ENCODE measurements around the gene EPHB2. TPM values are rescaled to one million over a fixed set of nuclear protein-coding genes. Genes with fewer than 3 reads are reported as not detected.

Gene EPHB2
- total and polyA plus RNA-seq, 12 donors = 0.15 to 5.0 (median 0.85) TPM

- no peak for TF ChIP-seq CTCF (IDR thresholded peaks at IDR 0.05)
- H3K4me1 ChIP-seq = no peaks in the 10 kb centered on the region
- intact Hi-C loops (cut with DNase I) = no loop called here
- ATAC-seq = no peak
- no peaks in the 10 kb centered on the region for H3K9me3 ChIP-seq
- H3K27ac ChIP-seq = no peak overlapping the region
- WGBS, 2 donors = 81 to 83% methylated on average over 13 of the region's 13 CpGs
- H3K36me3 ChIP-seq = no peaks in the 10 kb centered on the region
- DNase-seq = no peak
- H3K4me3 ChIP-seq = no peak overlapping the region
- peaks cover 0 to 32% (median 0%) of the 10 kb centered on the region in 7 donors for H3K27me3 ChIP-seq
These were observed 168.0 kb downstream of the EPHB2 start for GRCh38 chr1:22878626-22879025.

- H3K27ac ChIP-seq = no peak overlapping the region
- H3K36me3 ChIP-seq = no peaks in the 10 kb centered on the region
- 53 to 65% methylated on average over 3 of the region's 3 CpGs for WGBS, 2 donors
- DNase-seq (no peak), ATAC-seq (no peak)
- no peak overlapping the region for H3K4me3 ChIP-seq
- intact Hi-C loops (cut with DNase I) = no loop called here
- no peaks in the 10 kb centered on the region for H3K4me1 ChIP-seq
- no peak for TF ChIP-seq CTCF (IDR thresholded peaks at IDR 0.05)
- peaks cover 0 to 32% (median 0%) of the 10 kb centered on the region in 7 donors for H3K27me3 ChIP-seq
- no peaks in the 10 kb centered on the region for H3K9me3 ChIP-seq
These were observed 168.8 kb downstream of the EPHB2 start for GRCh38 chr1:22879445-22879844.

GRCh38 chr1:22880174-22880601 is 169.5 kb downstream of the EPHB2 start:
- ATAC-seq (no peak), DNase-seq (no peak)
- H3K4me1 ChIP-seq = peaks cover 0 to 3% (median 0%) of the 10 kb centered on the region in 9 donors
- no peaks in the 10 kb centered on the region for H3K9me3 ChIP-seq
- 44 to 63% methylated on average over 5 of the region's 5 CpGs for WGBS, 2 donors
- intact Hi-C loops (cut with DNase I) = loop anchor here in 1 of 10 donors (10.0 kb wide), 1 partner anchor 65 kb away; no protein-coding TSS in a partner anchor
- H3K27me3 ChIP-seq = peaks cover 0 to 32% (median 0%) of the 10 kb centered on the region in 7 donors
- no peaks in the 10 kb centered on the region for H3K36me3 ChIP-seq
- TF ChIP-seq CTCF (IDR thresholded peaks at IDR 0.05) = no peak
- no peak overlapping the region for H3K27ac ChIP-seq
- no peak overlapping the region for H3K4me3 ChIP-seq

GRCh38 chr1:22883406-22883805 is 172.8 kb downstream of the EPHB2 start:
- intact Hi-C loops (cut with DNase I) = loop anchor here in 1 of 10 donors (10.0 kb wide), 1 partner anchor 69 kb away; no protein-coding TSS in a partner anchor
- no peak for TF ChIP-seq CTCF (IDR thresholded peaks at IDR 0.05)
- Histone ChIP-seq H3K36me3 (no peaks in the 10 kb centered on the region), H3K27me3 (peaks cover 0 to 21% (median 0%) of the 10 kb centered on the region in 7 donors), H3K4me1 (peaks cover 0 to 5% (median 0%) of the 10 kb centered on the region in 9 donors), H3K27ac (no peak overlapping the region), H3K4me3 (no peak overlapping the region), H3K9me3 (no peaks in the 10 kb centered on the region)
- ATAC-seq = peak in 1 of 8 donors; percentile 24
- no peak for DNase-seq
- 75 to 78% methylated on average over 11 of the region's 11 CpGs for WGBS, 2 donors
